ENCODE results near the gene PDSS2.
"Not testable (repeated sequence)": the region's sequence is repeated elsewhere in the genome, so short reads cannot be mapped to it uniquely, and the experiment has no call there.

Gene PDSS2

DNA sequence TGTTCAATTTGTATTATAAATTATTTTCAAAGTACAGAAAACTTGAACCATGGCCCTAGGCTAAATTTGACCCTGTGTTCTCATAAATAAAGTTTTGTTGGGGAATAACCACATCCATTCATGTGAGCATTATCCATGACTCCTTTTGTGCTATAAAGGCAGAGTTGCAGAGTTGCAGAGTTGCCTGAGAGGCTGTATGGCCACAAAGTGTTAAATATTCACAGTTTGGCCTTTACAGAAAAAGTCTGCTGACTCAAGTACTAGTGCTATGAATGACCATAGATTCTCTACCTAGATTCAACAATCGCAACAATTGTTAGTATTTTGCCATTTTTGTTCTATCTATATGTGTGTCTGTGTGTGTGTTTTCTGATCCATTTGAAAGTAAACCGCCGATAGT, 297.8 kb downstream of the PDSS2 start:
- no peak for DNase-seq (ENCODE audit: low read depth)

DNA sequence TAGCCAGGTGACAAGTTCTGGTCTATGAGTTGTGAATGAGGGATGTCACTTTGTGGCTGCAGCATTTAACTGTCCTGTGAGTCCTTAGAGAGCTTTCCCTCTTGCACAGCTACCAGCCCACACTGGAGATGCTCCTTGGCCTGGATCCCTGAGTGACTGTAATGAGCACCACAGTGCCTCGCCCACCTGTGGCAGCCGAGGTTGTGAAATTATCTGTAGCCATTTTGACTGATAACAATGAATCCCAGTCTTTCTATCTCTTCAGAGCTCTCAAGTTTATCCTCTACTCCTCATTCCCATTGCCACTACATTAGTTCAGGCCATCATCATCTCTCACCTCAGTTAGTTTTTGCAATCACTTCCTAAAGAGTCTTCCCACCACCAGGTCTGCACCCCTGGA, 302.7 kb downstream of the PDSS2 start:
- DNase-seq (ENCODE audit: low read depth) = no peak

DNA sequence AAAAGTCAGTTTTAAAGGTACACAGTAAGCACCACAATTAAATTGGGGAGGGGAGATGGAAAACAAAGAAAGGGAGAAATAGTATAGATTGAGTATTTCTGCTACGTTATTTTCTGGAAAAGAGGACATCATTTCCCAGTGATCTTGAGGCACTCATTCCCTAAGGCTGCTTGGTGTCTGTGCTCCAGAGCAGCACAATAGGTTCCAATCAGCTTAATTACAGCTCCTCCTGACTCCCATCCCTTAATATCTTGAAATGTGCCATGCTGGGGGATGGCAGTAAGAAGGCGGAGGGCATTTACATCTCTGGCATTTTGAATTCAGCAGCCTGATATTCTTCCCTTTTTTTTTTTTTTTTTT, 304.6 kb downstream of the PDSS2 start:
- no peak for DNase-seq (ENCODE audit: low read depth)

DNA sequence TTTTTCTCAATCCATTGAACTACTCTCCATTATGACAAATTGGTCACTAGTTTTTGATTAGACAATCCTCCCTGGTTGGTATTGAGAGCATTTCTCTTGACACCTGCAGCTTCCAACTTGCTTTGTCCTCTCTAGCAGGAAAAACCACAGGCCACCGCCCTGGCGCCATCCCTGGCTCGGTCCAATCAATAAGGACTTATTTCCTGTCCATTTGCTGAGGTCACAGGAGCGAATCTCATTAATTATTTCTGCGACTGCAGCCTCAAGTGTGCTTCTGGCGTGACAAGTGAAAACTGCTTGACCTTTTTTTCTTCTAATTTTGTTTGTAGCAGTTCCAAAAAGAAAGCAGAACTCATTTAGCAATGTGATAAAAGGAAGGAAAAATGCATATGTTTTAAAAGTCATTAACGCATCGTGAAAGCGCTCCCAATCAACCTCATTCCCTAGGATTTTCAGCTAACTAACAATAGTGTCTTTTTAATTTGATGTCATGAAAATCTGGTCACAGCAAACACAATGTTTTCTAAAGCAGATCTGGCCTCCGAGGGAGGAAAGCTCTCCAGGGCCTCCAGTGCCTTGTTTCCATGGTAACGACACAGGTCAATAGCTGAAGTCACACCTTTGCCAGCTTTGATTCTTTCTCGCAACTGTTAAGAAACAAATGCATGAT, 305.1 kb downstream of the PDSS2 start:
- no peak for DNase-seq (ENCODE audit: low read depth)

DNA sequence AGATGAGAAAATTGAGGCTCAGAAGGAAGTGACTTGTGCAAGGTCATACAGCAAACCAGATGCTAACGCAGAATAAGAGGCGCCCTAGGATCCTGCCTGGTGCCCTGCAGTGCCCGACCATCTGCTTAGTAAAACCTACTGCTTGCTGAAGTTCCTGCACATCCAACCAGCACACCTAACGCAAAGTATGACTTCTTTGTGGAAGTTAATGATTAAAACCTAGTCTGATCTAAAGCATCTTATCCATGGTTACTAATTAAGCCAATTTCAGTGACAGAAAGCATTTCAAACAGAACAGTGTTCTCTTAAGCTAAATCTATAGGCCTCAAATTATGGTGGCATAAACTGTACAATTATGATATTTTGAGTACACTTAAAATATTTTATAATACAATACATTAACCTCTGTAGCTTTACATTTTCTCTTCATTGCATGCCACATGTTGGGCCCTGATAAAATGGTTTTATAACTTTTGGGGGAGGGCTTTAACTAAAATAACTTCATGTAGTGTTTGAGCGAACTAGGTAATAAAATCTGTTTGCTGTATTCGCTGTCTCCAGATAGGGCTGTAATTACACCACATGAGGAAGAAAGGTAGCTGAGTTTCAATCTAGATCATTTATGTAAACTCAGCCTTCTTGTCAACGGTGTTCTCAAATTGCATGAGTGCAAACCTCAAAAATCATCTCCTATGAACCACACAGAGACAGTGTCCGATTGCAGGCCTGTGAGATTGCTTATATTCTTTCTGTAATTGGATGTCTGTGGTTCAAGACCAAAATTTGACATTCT, 306.5 kb downstream of the PDSS2 start:
- DNase-seq (ENCODE audit: low read depth) = no peak

DNA sequence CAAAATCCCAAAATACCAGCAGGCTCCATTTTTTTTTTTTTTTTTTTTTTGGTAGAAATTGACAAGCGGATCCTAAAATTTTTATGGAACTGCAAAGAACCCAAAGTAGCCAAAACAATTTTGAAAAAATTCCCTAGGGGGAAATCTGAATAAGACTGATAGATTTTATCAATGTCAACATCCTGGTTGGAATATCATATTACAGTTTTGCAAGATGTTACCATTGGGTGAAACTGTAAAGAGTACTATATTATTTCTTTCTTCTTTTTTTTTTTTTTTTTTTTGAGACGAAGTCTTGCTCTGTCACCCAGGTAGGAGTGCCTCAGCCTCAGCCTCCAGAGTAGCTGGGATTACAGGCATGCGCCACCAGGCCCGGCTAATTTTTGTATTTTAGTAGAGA, 314.7 kb downstream of the PDSS2 start:
- DNase-seq (ENCODE audit: low read depth) = no peak

DNA sequence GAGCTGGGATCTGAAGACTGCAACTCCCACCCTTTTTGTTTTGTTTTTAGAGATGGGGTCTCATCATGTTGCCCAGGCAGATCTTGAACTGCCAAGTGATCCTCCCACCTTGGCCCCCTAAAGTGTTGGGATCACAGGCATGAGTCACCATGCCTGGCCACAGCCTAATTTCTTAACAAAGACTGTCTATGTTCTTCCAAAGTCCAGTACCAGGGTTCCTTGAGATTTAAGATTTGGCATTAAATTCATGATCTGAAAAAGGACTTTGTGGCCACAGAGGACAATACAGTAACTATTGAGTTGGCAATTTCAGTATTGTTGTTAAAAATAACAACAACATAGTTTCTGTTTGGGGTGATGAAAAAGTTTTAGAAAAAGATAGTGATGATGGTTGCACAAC, 315.4 kb downstream of the PDSS2 start:
- DNase-seq (ENCODE audit: low read depth) = no peak

DNA sequence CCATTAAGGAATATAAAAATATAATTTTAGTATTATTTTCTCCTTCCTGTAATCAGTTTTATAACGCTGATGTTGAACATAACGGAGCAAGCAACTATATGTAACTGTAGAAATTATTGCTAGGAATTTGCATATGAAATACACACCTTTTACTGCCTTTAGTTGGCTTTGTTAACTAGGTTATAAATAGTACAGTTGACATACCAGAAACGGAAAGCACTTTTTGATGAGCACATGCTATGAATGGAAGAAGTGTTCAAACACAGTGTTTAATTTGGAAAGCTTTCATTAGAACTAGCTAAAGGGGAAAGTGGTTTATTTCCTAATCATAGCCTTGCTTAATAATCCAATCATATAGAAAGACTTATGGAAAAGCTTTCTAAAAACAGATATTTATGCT, 318.8 kb downstream of the PDSS2 start:
- DNase-seq (ENCODE audit: low read depth) = no peak

DNA sequence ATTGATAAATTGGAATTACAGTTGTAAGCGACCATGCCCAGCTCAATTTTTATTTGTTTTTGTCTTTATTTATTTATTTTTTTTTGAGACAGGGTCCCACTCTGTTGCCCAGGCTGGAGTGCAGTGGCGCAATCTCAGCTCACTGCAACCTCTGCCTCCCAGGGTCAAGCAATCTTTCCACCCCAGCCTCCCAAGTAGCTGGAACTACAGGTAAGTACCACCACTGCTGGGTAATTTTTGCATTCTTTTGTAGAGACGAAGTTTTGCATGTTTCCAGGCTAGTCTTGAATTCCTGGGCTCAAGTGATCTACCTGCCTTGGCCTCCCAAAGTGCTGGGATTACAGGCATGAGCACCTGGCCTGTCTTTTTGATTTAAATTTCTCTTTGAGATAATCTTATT, 323.0 kb downstream of the PDSS2 start:
- not testable (repeated sequence) for DNase-seq (ENCODE audit: low read depth)

DNA sequence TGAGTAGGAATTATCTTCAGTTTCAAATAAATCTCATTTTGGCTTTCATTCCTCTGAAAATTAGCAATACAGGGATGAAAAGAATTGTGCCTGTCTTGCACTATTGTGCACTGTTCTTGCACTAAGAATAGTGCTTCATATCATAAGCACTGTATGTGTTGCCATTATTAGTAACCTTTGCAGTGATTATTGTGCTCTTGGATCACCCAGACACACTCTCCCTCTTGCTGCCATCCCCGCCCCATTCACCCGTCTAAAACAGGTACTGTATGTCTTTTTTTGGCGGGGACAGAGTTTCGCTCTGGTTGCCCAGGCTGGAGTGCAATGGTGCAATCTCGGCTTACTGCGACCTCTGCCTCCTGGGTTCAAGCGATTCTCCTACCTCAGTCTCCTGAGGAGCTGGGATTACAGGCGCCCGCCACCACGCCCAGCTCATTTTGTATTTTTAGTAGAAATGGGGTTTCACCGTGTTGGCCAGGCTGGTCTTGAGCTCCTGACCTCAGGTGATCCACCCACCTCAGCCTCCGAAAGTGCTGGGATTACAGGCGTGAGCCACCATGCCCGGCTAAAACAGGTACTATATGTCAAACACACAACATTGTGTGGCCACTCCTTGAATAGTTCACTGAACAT, 324.2 kb downstream of the PDSS2 start:
- not testable (repeated sequence) for DNase-seq (ENCODE audit: low read depth)

DNA sequence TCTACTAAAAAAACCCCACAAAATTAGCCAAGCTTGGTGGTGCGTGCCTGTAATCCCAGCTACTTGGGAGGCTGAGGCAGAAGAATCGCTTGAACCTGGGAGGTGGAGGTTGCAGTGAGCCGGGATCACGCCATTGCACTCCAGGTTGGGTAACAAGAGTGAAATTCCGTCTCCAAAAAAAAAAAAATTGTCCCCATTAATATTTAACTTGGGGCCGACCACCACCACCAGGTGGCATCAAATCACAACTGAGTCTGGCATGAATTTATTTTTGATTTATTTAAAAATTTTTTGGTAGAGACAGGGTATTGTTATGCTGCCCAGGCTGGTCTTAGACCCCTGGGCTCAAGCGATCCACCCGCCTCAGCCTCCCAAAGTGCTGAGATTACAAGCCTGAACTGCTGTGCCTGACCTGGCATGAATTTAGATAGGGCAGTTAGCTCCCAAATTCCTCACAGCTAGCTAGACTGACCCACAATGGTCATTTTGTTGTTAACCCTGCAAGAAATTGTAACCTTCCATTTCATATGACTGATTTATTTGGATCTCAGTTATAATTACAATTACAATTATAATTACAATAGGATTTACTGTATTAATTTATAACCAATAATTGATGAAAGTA, 326.9 kb downstream of the PDSS2 start:
- no peak for DNase-seq (ENCODE audit: low read depth)

DNA sequence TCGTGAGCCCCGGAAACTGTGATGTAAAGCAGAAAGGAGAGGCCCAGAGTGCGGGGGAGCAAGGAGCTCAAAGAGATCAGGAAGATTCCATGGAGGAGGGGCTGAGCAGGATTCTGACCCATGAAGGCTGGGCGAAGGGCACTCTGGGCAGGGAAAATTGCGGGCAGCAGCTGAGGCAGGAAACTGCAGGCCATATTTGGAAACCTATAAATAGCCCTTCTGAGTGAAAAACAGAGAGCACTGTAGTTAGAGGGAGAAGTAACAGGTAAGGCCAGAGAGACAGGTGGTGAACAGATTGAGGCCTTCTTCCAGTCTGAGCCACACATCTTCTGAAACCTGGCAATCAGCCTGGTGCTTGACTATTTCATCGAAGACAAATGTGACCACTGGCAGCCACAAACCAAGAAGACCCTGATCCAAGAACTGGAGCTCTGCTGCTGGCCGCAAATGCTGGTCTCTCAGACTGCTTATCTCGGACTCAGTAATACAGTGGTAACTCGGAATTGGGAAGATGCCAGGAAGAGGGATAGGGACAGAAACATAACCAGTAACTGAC, 329.9 kb downstream of the PDSS2 start:
- DNase-seq (ENCODE audit: low read depth) = no peak

DNA sequence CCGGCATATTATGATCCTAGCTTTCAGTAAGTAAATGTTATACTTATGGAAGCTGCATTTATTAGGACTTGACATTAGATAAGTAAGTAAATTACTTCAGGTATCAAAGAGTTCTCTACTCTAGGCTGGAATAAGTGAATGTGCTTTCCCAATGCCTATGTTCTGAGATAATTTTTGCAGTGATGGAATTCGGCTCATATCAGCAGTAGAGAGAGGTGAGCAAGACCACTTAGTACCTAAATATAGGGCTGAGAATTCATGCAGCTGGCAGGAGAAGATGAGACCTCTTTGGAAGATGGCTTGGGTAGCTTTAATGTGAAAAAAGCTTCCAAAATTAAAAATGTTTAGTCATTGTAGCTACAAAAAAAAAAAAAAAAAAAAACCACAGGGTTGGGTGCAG, 330.8 kb downstream of the PDSS2 start:
- no peak for DNase-seq (ENCODE audit: low read depth)

DNA sequence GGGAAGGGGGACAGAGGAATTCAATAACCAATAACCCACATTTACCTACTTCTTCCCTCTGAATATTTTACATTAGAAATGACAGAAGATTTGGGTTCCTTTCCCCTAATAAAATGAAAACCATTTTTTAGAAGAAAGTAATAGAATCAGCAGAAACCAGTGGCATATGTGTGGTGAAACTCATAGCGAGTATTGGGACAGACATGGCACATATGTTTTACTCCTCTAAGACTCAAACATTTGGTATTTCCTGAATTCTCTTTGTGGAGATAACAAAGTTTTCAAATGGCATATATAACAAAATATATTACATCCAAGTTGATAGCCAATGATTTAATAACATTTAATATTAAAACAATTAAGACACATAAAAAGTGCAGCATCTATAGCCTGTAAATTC, 331.2 kb downstream of the PDSS2 start:
- no peak for DNase-seq (ENCODE audit: low read depth)

DNA sequence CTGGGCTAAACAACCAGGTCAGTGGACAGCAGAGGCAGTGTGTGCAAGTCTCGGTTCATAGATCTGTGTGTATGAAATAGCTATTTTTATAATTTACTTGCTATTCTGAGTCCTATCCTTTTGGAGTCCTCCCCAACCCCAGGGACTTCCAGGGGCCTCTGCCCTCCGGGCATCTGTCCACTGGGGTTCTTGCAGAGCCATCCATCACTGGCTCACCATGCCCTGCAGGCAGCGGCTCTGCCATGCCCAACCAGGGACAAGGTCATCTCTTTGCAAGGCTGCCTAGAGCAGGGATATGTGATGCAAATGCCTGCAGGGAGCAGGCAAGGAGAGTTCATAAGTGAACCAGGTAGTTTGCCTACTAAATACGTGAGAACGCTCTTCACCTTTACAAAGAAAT, 333.6 kb downstream of the PDSS2 start:
- no peak for DNase-seq (ENCODE audit: low read depth)

DNA sequence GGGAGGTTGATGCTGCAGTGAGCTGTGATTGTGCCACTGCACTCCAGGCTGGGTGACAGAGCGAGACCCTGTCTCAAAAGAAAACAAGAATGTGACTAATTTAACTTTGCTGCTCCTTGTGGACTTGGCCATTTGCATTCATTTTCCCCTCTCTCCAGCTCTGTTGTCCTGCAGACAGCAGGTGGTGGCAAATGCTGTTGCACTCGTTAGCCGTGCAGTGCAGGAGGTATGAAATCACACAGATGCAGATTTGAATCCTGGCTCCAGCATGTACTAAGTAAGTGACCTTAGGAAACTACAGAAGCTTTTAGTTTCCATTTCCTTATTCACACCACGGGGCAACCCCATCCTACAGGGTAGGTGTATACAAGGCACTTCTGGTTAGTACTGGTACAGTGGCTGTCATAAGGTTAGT, 334.4 kb downstream of the PDSS2 start:
- no peak for DNase-seq (ENCODE audit: low read depth)

DNA sequence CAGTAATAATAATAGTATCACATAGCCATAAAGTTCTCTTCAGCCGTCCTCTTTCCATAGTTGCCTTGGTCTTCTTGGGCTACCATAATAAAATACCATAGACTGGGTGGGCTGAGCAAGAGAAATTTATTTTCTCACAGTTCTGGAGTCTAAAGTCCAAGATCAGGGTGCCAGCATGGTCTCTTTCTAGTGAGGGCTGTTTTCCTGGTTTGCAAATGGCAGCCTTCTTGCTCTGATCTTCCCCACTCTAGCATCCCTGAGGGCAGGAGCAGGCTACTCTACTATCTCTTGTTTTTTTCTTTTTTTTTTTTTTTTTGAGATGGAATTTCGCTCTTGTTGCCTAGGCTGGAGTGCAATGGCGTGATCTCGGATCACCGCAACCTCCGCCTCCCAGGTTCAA, 335.9 kb downstream of the PDSS2 start:
- DNase-seq (ENCODE audit: low read depth) = no peak

DNA sequence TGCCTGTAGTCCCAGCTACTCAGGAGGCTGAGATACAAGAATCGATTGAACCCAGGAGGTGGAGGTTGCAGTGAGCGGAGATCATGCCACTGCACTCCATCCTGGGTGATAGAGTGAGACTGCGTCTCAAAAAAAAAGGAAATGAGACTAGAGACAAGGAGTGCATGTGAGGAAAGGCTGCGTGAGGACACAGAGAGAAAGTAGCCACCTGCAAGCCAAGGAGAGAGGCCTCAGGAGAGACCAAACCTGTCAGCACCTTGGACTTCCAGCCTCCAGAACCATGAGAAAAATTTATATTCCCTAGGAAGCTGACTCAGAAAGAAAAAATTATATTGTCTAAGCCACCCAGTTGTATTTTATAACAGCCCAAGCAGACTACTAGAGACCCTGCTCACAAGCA, 336.6 kb downstream of the PDSS2 start:
- DNase-seq (ENCODE audit: low read depth) = no peak

DNA sequence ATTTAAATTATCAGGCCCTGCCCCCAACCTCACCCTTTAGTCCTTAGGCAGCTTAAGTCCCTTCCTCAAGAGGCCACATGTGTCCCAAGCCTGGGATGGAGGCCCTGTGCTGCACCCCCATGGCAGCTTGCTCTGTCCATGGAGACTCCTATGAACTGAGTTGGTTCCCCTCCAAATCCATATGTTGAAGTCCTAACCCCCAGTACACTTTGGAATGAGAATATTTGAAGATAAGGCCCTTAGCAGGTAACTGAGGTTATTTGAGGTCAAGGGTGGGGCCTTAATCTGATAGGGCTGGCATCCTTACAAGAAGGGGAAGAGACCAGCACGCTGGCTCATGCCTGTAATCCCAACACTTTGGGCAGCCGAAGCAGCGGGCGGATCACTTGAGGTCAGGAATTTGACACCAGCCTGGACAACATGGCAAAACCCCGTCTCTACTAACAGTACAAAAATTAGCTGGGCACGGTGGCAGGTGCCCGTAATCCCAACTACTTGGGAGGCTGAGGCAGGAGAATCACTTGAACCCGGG, 337.3 kb downstream of the PDSS2 start:
- no peak for DNase-seq (ENCODE audit: low read depth)

DNA sequence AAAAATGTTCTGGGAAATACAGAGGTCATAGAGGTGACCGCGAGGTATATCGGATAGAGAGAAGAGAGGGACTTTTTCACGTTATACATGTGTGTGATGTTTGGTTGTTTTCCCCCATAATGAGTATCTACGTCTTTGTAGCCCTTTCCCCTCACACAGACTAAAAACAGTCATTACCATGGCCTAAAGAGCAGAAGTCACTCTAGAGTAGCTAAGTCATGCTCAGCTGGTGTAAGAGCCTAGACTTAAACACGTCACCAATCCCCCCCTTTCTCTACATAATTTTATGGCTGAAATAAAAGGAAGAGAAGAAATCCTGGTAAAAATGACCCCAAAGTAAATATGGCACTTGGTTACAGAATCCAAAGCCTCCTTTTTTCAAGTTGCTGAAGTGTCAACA, 338.1 kb downstream of the PDSS2 start:
- DNase-seq (ENCODE audit: low read depth) = no peak

DNA sequence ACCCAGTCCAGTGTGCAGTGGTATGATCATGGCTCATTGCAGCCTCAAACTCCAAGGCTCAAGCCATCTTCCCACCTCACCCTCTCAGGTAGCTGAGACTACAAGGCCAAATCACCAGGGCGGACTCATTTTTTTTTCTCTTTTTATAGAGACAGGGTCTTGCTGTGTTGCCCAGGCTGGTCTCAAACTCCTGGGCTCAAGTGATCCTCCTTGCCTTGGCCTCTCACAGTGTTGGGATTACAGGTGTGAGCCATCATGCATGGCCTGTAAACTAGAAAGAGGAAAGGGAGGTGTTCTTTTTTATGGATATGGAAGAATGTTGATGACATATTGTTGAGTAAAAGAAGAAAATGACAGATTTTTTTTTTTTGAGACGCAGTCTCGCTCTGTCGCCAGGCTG, 339.0 kb downstream of the PDSS2 start:
- DNase-seq (ENCODE audit: low read depth) = no peak

DNA sequence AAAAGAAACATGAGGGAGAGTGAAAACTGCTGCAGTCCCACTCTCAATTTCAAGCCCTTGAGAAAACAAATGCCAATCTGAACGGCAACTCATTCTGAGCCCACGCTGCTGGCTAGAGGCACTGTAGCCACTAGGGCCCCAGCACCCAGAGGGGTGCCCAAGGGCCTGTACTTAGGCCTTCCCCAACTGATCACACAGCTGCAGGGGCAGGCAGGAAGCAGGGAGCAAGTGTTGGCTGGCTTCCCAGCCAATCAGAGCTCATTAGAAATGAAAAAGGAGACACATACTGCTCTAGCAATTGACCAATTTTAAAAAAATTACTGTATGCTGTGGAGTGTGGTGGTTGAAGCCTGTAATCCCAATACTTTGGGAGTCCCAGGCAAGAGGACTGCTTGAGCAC, 340.4 kb downstream of the PDSS2 start:
- no peak for DNase-seq (ENCODE audit: low read depth)
